ENCODE data around the gene ST6GALNAC6. TPM values are rescaled to one million over a fixed set of nuclear protein-coding genes. Genes with fewer than 3 reads are reported as not detected.

Gene ST6GALNAC6
- total RNA-seq, 1 donor from 2014 or later = 114 TPM

DNA sequence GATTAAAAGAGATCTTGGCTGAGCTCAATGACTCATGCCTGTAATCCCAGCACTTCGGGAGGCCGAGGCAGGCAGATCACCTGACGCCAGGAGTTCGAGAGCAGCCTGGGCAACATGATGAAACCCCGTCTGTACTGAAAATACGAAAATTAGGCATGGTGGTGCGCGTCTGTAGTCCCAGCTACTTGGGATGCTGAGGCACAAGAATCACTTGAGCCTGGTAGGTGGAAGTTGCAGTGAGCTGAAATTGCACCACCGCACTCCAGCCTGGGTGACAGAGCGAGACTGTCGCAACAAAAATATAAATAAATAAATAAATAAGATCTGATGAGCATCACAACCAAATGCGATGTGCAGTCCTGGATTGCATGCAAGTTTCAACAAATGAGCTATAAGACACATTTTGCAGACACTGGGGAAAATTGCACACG, 36.2 kb downstream of the ST6GALNAC6 start:
- intact Hi-C loops (cut with micrococcal nuclease) = no loop called here

- intact Hi-C loops (cut with micrococcal nuclease) = no loop called here
Measured at GRCh38 chr9:127862075-127863011, 37.1 kb downstream of the ST6GALNAC6 start.

GRCh38 chr9:127860779-127861178, 38.6 kb downstream of the ST6GALNAC6 start:
- intact Hi-C loops (cut with micrococcal nuclease) = no loop called here

DNA sequence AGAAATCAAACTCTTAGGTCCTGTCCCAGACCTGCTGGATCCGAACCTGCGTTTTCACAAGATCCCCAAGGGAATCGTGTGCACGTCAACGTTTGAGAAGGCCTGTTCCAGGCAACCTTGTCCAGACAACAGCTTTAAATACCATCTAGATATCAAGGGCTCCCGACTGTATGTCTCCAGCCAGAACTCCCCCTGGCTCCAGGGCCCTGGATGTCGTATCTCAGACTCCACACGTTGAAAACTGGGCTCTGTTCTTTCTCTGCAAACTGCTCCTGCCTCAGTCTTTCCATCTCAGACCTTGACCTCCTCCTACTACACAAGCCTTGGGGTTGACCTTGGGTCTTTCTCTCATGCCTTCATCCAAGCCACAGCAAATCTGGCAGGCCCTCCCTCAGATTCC, 39.1 kb downstream of the ST6GALNAC6 start:
- intact Hi-C loops (cut with micrococcal nuclease) = no loop called here

DNA sequence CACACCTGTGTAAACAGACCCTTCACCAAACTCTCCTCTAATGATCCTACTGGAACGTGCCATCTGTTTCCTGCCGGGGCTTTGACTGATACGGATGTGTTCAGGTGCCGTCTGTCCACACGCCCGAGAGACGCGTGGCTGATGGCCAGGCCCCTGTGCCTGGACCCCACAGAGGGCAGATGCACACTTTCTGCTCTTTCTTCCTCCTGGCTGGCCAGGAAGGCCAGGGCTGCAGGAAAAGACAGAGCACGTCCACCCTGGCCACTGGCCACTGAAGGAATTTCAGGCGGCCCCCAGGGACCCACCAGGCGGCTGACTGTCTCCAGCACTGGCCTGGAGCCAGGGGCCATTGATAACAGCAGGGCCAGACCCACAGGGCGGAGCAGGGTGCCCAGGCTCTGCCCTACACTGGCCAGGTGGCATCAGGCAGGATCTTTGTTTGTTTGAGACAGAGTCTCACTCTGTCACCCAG, 41.3 kb downstream of the ST6GALNAC6 start:
- intact Hi-C loops (cut with micrococcal nuclease) = no loop called here

GRCh38 chr9:127857278-127857677, 42.1 kb downstream of the ST6GALNAC6 start:
- intact Hi-C loops (cut with micrococcal nuclease) = no loop called here

DNA sequence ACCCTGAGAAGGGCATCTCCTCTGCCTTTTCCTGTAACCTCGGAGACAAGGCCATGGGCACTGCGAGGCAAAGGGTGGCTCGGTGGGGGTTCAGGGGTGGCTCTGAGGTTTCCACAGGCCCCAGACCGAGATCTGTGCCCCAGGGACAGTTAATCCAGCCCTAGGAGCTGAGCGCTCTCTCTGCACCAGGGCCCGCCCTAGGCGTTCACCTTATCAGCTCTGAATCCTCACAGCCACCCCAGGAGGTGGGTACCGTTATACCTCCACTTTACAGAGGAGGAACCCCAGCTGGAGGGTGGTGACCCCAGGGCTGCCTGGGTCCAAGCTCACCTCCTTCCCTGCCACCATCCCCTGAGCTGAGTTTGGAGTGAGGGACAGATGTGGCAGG, 42.7 kb downstream of the ST6GALNAC6 start:
- intact Hi-C loops (cut with micrococcal nuclease) = no loop called here

DNA sequence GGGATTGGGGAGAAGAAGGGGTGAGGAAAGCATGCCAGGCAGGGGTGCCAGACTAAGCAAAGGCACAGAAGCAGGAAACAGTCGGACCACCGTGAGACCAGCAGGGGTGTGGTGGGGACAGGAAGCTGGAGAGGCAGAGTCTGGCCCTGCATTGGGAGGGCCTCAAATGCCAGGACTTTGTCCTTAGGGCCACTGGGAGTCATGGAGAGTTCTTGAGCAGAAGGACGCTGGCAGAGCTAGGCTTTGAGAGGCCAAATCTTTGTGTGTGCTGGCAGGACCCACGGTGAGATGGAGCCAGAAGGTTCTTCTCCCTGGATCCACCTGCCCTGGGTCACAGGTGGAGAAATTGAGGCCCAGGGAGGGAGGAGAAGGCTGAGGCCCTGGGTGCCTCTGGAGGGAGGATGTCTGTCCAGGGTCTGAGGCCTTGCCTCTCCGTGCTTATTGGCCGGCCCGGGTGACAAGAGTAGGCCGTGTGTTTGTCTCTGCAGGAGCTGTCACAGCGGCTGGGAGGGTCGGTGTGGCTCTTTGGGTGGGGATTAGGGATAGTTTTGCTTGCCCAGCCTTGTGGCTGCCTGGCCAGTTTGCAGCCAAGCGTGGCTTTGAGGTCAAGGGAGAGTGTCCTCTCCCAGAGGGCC, 43.2 kb downstream of the ST6GALNAC6 start:
- intact Hi-C loops (cut with micrococcal nuclease) = no loop called here

GRCh38 chr9:127855522-127855921, 43.9 kb downstream of the ST6GALNAC6 start:
- intact Hi-C loops (cut with micrococcal nuclease) = no loop called here

DNA sequence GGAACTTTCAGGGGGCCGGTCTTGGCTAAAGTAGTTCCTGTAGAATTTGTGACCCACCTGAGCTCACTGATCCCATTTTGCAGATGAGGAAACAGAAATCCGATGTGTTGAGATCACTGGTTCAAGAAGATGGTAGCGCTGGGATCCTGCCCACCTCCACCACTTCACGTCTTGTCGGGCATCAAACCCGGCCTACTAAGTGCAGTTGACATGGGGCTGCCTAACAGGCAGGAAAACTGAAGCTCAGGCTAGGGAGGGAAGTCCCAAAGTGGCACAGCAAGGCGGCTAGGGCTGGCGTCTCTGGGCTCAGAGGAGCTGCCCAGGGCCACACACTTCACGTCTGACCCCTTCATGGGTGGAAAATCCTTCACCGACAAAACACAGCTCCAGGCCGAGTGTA, 44.4 kb downstream of the ST6GALNAC6 start:
- intact Hi-C loops (cut with micrococcal nuclease) = no loop called here

GRCh38 chr9:127854184-127854806, 45.1 kb downstream of the ST6GALNAC6 start, which contains the start of gene ENG:
Gene ENG, minus strand, starts transcription at chr9:127854658. Its CDS starts 303 bp downstream, at chr9:127854355.
- intact Hi-C loops (cut with micrococcal nuclease) = no loop called here

GRCh38 chr9:127853312-127854183, 45.9 kb downstream of the ST6GALNAC6 start:
- intact Hi-C loops (cut with micrococcal nuclease) = no loop called here

DNA sequence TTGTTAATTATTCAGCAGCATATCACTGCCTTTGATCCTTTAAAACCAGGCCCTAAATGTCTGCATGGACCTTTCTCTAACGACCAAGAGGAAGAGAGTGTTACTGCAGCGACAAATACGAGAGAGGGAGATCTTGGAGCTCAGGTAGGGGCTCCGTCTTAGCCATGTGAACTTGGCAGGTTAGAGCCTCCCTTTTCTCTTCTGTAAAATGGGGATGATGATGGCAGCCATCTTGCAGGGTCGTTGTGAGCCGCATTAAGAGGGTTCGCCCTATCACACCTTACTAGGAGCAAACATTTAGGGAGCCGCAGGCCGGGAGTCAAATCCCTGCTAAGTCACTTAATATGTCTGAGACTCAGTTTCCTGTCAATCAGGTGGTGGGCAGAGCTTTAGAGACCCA, 46.6 kb downstream of the ST6GALNAC6 start:
- intact Hi-C loops (cut with micrococcal nuclease) = no loop called here

- intact Hi-C loops (cut with micrococcal nuclease) = no loop called here
Measured at GRCh38 chr9:127850286-127850830, 49.0 kb downstream of the ST6GALNAC6 start.

GRCh38 chr9:127848756-127849504, 50.5 kb downstream of the ST6GALNAC6 start:
- intact Hi-C loops (cut with micrococcal nuclease) = no loop called here

- intact Hi-C loops (cut with micrococcal nuclease) = no loop called here
Measured at GRCh38 chr9:127847833-127848755, 51.3 kb downstream of the ST6GALNAC6 start.

DNA sequence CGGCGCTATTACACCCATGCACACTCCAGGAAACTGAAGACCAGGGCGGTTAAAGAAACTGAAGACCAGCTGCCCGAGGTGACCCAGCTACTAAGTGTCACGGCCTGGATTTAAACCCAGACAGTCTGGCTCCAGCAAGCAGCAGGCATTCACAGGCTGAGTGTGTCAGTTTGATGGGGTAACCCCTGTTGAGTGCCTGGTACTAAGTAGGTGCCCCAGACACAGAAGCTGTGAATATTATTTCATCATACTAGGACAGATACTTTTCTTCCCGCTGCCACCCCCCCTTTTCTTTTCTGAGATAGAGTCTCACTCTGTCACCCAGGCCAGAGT, 52.3 kb downstream of the ST6GALNAC6 start:
- intact Hi-C loops (cut with micrococcal nuclease) = no loop called here

- intact Hi-C loops (cut with micrococcal nuclease) = no loop called here
Measured at GRCh38 chr9:127846443-127847177, 52.8 kb downstream of the ST6GALNAC6 start.

Measured in T-helper 1 cell treated with Interleukin-12 subunit alpha and Interleukin-12 subunit beta and Interleukin-4 antibody, amounts not matched to agents 30 ng/mL and 1 ng/mL, for 36 hours (primary cell).